Aorta (tissue), 5 donors: Measurements from ENCODE around the gene SLC51A. TPM values are rescaled to one million over a fixed set of nuclear protein-coding genes. Genes with fewer than 3 reads are reported as not detected.
A peak's percentile ranks its signal among the peaks of the same experiment; 100 is the strongest.

Experiments
- ATAC-seq: fragments of 200-7000 bp; cut with Tn5 transposase; one replicate; pipeline ENCODE4 v1.9.1; 2022; ENCODE audit warnings: moderate library complexity; ENCODE audit not compliant: low FRiP score
- DNase-seq, 2 donors: peaks; one replicate each; pipeline ENCODE4 v3.0.0-alpha.2; 2020
- H3K27ac ChIP-seq, 2 donors: one replicate each; pipeline ENCODE4 v1.5.1; 2013; ENCODE audit warnings: low read length in 2 of 2, mild to moderate bottlenecking in 2 of 2, moderate library complexity in 2 of 2, control low read depth in 1 of 2, inconsistent platforms in 1 of 2, low read depth in 1 of 2
- H3K27me3 ChIP-seq, 2 donors: one replicate each; pipeline ENCODE4 v1.6.1; 2013; ENCODE audit warnings: control low read depth in 1 of 2, low read length in 1 of 2, mild to moderate bottlenecking in 1 of 2, moderate library complexity in 1 of 2; ENCODE audit not compliant: insufficient read depth in 2 of 2, control insufficient read depth in 1 of 2
- H3K36me3 ChIP-seq, 2 donors: one replicate each; pipeline ENCODE4 v1.6.1; 2013; ENCODE audit warnings: control low read depth in 1 of 2, low read length in 1 of 2, mild to moderate bottlenecking in 1 of 2; ENCODE audit not compliant: insufficient read depth in 2 of 2, control insufficient read depth in 1 of 2
- H3K4me1 ChIP-seq, 2 donors: one replicate each; pipeline ENCODE4 v1.6.1; 2013; ENCODE audit warnings: low read length in 2 of 2, control low read depth in 1 of 2, mild to moderate bottlenecking in 1 of 2, moderate library complexity in 1 of 2; ENCODE audit not compliant: insufficient read depth in 2 of 2, control insufficient read depth in 1 of 2
- H3K4me3 ChIP-seq, 2 donors: one replicate each; pipeline ENCODE4 v1.5.1; 2013; ENCODE audit warnings: low read length in 2 of 2, control low read depth in 1 of 2, mild to moderate bottlenecking in 1 of 2
- H3K9me3 ChIP-seq: one replicate; pipeline ENCODE4 v1.6.1; 2013; ENCODE audit warnings: mild to moderate bottlenecking, low read length; ENCODE audit not compliant: control insufficient read depth
- WGBS, 2 donors: extraction: QIAGEN DNeasy Blood & Tissue Kit; methylation state at CpG; one replicate each; pipeline ENCODE4 v1.1.7; 2013; 5-methylcytosine and 5-hydroxymethylcytosine counted together
- intact Hi-C, 2 donors: fragments of 100-400 bp; cut with DNase I; formaldehyde crosslinking; loops; one replicate each; pipeline versions ENCODE4 v1.14.2 to v1.15.0; 2022
- polyA plus RNA-seq, 2 donors: library from polyadenylated mRNA; stranded (reverse); fragments of 200-250 nt; gene quantifications; one replicate each; pipeline ENCODE4 v1.2.3, GENCODE V29; 2013
- total RNA-seq, 2 donors: library from RNA; stranded (reverse); fragmentation: NEBNext Ultra II Directional; extraction: Animal tissue kit (Norgen Biotek cat#: 25700); gene quantifications; one replicate each; pipeline ENCODE4 v1.2.1, GENCODE V29; 2021
- donor health status: healthy with polysubstance abuse.
- donor health status: Bipolar disorder and iron deficiency.
- donor health status: DM: no; HTN: no; CAD: no.
- donor health status: DM: no; HTN: no; CAD: no.
- donor health status: DM: yes; HTN: yes; CAD: no.

Gene SLC51A
- total and polyA plus RNA-seq, 4 donors, result 0.49 to 10.6 TPM; not detected in 2

- no peaks in the 10 kb centered on the region for H3K4me1 ChIP-seq
- no peaks in the 10 kb centered on the region for H3K27me3 ChIP-seq
- no peaks in the 10 kb centered on the region for H3K9me3 ChIP-seq
- no peaks in the 10 kb centered on the region for H3K36me3 ChIP-seq
- no peak for ATAC-seq
- H3K27ac ChIP-seq, result no peak overlapping the region
- 91 to 92% methylated on average over 13 of the region's 13 CpGs for WGBS, 2 donors
- H3K4me3 ChIP-seq, result no peak overlapping the region
- intact Hi-C loops, result no loop called here
- DNase-seq, result no peak
Observed at GRCh38 chr3:196218155-196218712, 1.9 kb downstream of the SLC51A start.

GRCh38 chr3:196219194-196219969 is 3.0 kb downstream of the SLC51A start:
- intact Hi-C loops, result no loop called here
- Histone ChIP-seq H3K27me3 (no peaks in the 10 kb centered on the region), H3K4me1 (no peaks in the 10 kb centered on the region), H3K27ac (no peak overlapping the region), H3K9me3 (no peaks in the 10 kb centered on the region), H3K36me3 (no peaks in the 10 kb centered on the region), H3K4me3 (no peak overlapping the region)
- ATAC-seq, result peak; percentile 75
- WGBS, 2 donors, result 18 to 25% methylated on average over 19 of the region's 19 CpGs
- peak in 1 of 2 donors; percentile 84 for DNase-seq

GRCh38 chr3:196219970-196220311 is 3.6 kb downstream of the SLC51A start:
- no peak for DNase-seq
- Histone ChIP-seq H3K27ac (no peak overlapping the region), H3K4me1 (no peaks in the 10 kb centered on the region), H3K9me3 (no peaks in the 10 kb centered on the region), H3K27me3 (no peaks in the 10 kb centered on the region), H3K4me3 (no peak overlapping the region), H3K36me3 (no peaks in the 10 kb centered on the region)
- no peak for ATAC-seq
- intact Hi-C loops, result no loop called here
- 91 to 95% methylated on average over 19 of the region's 19 CpGs for WGBS, 2 donors

- WGBS, 2 donors, result 88 to 96% methylated on average over 10 of the region's 10 CpGs
- H3K27me3 ChIP-seq, result no peaks in the 10 kb centered on the region
- H3K4me3 ChIP-seq, result no peak overlapping the region
- H3K9me3 ChIP-seq, result no peaks in the 10 kb centered on the region
- no peaks in the 10 kb centered on the region for H3K4me1 ChIP-seq
- intact Hi-C loops, result no loop called here
- ATAC-seq (no peak), DNase-seq (peak in 1 of 2 donors; percentile 81)
- no peak overlapping the region for H3K27ac ChIP-seq
- H3K36me3 ChIP-seq, result no peaks in the 10 kb centered on the region
Observed at GRCh38 chr3:196220587-196220986, 4.3 kb downstream of the SLC51A start.

GRCh38 chr3:196220991-196221390 is 4.7 kb downstream of the SLC51A start:
- Histone ChIP-seq H3K4me3 (no peak overlapping the region), H3K4me1 (no peaks in the 10 kb centered on the region), H3K36me3 (no peaks in the 10 kb centered on the region), H3K27me3 (no peaks in the 10 kb centered on the region), H3K9me3 (no peaks in the 10 kb centered on the region), H3K27ac (no peak overlapping the region)
- WGBS, 2 donors, result 93 to 94% methylated on average over 7 of the region's 7 CpGs
- intact Hi-C loops, result no loop called here
- ATAC-seq, result no peak
- no peak for DNase-seq

- Histone ChIP-seq H3K4me1 (no peaks in the 10 kb centered on the region), H3K27me3 (no peaks in the 10 kb centered on the region), H3K9me3 (no peaks in the 10 kb centered on the region), H3K27ac (no peak overlapping the region), H3K4me3 (no peak overlapping the region), H3K36me3 (no peaks in the 10 kb centered on the region)
- intact Hi-C loops, result no loop called here
- DNase-seq, result no peak
- ATAC-seq, result no peak
- 43 to 56% methylated on average over 19 of the region's 19 CpGs for WGBS, 2 donors
Observed at GRCh38 chr3:196222876-196223595, 6.7 kb downstream of the SLC51A start.

- DNase-seq (no peak), ATAC-seq (no peak)
- WGBS, 2 donors, result 94% methylated on average over 10 of the region's 10 CpGs
Observed at GRCh38 chr3:196225086-196225485, 8.8 kb downstream of the SLC51A start.

GRCh38 chr3:196225763-196226364 is 9.5 kb downstream of the SLC51A start:
- Histone ChIP-seq H3K36me3 (no peaks in the 10 kb centered on the region), H3K27me3 (no peaks in the 10 kb centered on the region), H3K4me3 (no peak overlapping the region), H3K9me3 (no peaks in the 10 kb centered on the region), H3K4me1 (no peaks in the 10 kb centered on the region), H3K27ac (no peak overlapping the region)
- intact Hi-C loops, result no loop called here
- ATAC-seq (no peak), DNase-seq (no peak)
- WGBS, 2 donors, result 88 to 90% methylated on average over 15 of the region's 15 CpGs

More at GRCh38 chr3:196225086-196225485, 8.8 kb downstream of the SLC51A start:
- intact Hi-C loops, result no loop called here
- Histone ChIP-seq H3K9me3 (no peaks in the 10 kb centered on the region), H3K4me1 (no peaks in the 10 kb centered on the region), H3K4me3 (no peak overlapping the region), H3K27ac (no peak overlapping the region), H3K27me3 (no peaks in the 10 kb centered on the region), H3K36me3 (no peaks in the 10 kb centered on the region)
